CD4-positive, alpha-beta T cell treated with Interleukin-4 for 4 hours (primary cell): Measurements from ENCODE around the gene TMEM18.
A peak's percentile ranks its signal among the peaks of the same experiment; 100 is the strongest.
"Not testable (repeated sequence)": the region's sequence is repeated elsewhere in the genome, so short reads cannot be mapped to it uniquely, and the experiment has no call there.

Source experiments
- DNase-seq: peaks from one replicate; pipeline ENCODE4 v3.0.0-alpha.2; 2020

The TMEM18 gene

GRCh38 chr2:677056-677958 is at the start of gene TMEM18:
Gene TMEM18 (minus strand): TSS chr2:677406. CDS start chr2:677345, 61 bp downstream.
- peak; percentile 97 for DNase-seq

GRCh38 chr2:726169-726568 is 49.0 kb upstream of the TMEM18 start:
- no peak for DNase-seq

- no peak for DNase-seq
These were observed 48.3 kb upstream of the TMEM18 start for GRCh38 chr2:725468-725867.

- no peak for DNase-seq
These were observed 46.6 kb upstream of the TMEM18 start for GRCh38 chr2:723761-724160.

- no peak for DNase-seq
These were observed 43.6 kb upstream of the TMEM18 start for GRCh38 chr2:720842-721241.

GRCh38 chr2:719734-720133 is 42.5 kb upstream of the TMEM18 start:
- no peak for DNase-seq

- no peak for DNase-seq
These were observed 42.0 kb upstream of the TMEM18 start for GRCh38 chr2:719191-719590.

- no peak for DNase-seq
These were observed 40.5 kb upstream of the TMEM18 start for GRCh38 chr2:717661-718060.

GRCh38 chr2:715854-716560 is 38.8 kb upstream of the TMEM18 start:
- no peak for DNase-seq

- DNase-seq = no peak
These were observed 37.8 kb upstream of the TMEM18 start for GRCh38 chr2:715038-715437.

GRCh38 chr2:714005-714741 is 37.0 kb upstream of the TMEM18 start:
- DNase-seq = no peak

GRCh38 chr2:710867-711665 is 33.9 kb upstream of the TMEM18 start:
- DNase-seq = no peak

- no peak for DNase-seq
These were observed 32.0 kb upstream of the TMEM18 start for GRCh38 chr2:709138-709765.

- no peak for DNase-seq
These were observed 31.5 kb upstream of the TMEM18 start for GRCh38 chr2:708667-709066.

- DNase-seq = no peak
These were observed 28.8 kb upstream of the TMEM18 start for GRCh38 chr2:705971-706511.

GRCh38 chr2:702765-703164 is 25.6 kb upstream of the TMEM18 start:
- DNase-seq = not testable (repeated sequence)

GRCh38 chr2:696999-697627 is 19.9 kb upstream of the TMEM18 start:
- DNase-seq = no peak

GRCh38 chr2:696463-696862 is 19.3 kb upstream of the TMEM18 start:
- DNase-seq = no peak

GRCh38 chr2:694906-695510 is 17.8 kb upstream of the TMEM18 start:
- no peak for DNase-seq

- no peak for DNase-seq
These were observed 17.0 kb upstream of the TMEM18 start for GRCh38 chr2:694174-694573.

- DNase-seq = no peak
These were observed 16.4 kb upstream of the TMEM18 start for GRCh38 chr2:693606-694005.
